NB4 (cell line): Measurements from ENCODE around the gene MROH7.

Experiments used
- CTCF ChIP-seq: IDR thresholded peaks from one replicate; pipeline ENCODE4 v1.5.1; 2012; ENCODE audit warnings: low read depth, low read length
- MAX ChIP-seq: IDR thresholded peaks from 2 replicates; pipeline ENCODE4 v1.6.1; 2011; ENCODE audit warnings: low read depth, low read length
- MYC ChIP-seq: IDR thresholded peaks from 2 replicates; pipeline ENCODE4 v1.6.1; 2011; ENCODE audit warnings: low read depth, low read length

GRCh38 chr1:54614563-54614962 lies 27.0 kb upstream of the MROH7 start:
- TF ChIP-seq MAX: no peak
- TF ChIP-seq CTCF: no peak
- TF ChIP-seq MYC: no peak
